ENCODE data around the gene NUP37.

The NUP37 gene

GRCh38 chr12:102116392-102116791 is 3.5 kb downstream of the NUP37 start:
- Histone ChIP-seq H3K27me3 (ENCODE audit: insufficient read depth, low read length, poor library complexity, severe bottlenecking) (no peaks in the 10 kb centered on the region), H3K4me3 (ENCODE audit: low read length, poor library complexity, severe bottlenecking) (no peak overlapping the region), H2AFZ (ENCODE audit: low read length) (no peak overlapping the region), H3K9me3 (ENCODE audit: insufficient read depth, low read depth, low read length) (no peaks in the 10 kb centered on the region), H3K9ac (ENCODE audit: low read depth, low read length, poor library complexity, severe bottlenecking) (no peak overlapping the region), H3K36me3 (ENCODE audit: insufficient read depth, low read length) (no peaks in the 10 kb centered on the region), H4K20me1 (ENCODE audit: insufficient read depth, low read length, poor library complexity, severe bottlenecking) (peaks cover 6% of the 10 kb centered on the region), H3K4me2 (ENCODE audit: low read depth, low read length, poor library complexity, severe bottlenecking) (no peak overlapping the region), H3F3A (ENCODE audit: low read depth) (0 out of 2 replicates have a peak, but pooled peaks cover 3% of the 10 kb centered on the region), H3K9me2 (replicated peaks; ENCODE audit: low read depth, low read length) (no peaks in the 10 kb centered on the region), H3K79me2 (ENCODE audit: insufficient read depth, low read length) (peaks cover 29% of the 10 kb centered on the region), H3K4me1 (ENCODE audit: insufficient read depth, low read length, poor library complexity, severe bottlenecking) (peaks cover 25% of the 10 kb centered on the region)
- TF ChIP-seq CTCF (conservative IDR thresholded peaks at IDR 0.05; ENCODE audit: low read length), result no peak
- no peak for TF ChIP-seq EZH2phosphoT487 (IDR thresholded peaks at IDR 0.05; ENCODE audit: borderline replicate concordance)

- Histone ChIP-seq H3K4me2 (ENCODE audit: low read depth, low read length, poor library complexity, severe bottlenecking) (no peak overlapping the region), H3K36me3 (ENCODE audit: insufficient read depth, low read length) (peaks cover 8% of the 10 kb centered on the region; the same call in 1 of the 2 replicates), H3K9me2 (replicated peaks; ENCODE audit: low read depth, low read length) (no peaks in the 10 kb centered on the region), H3K4me1 (ENCODE audit: insufficient read depth, low read length, poor library complexity, severe bottlenecking) (peaks cover 13% of the 10 kb centered on the region), H3F3A (ENCODE audit: low read depth) (no peaks in the 10 kb centered on the region), H3K27me3 (ENCODE audit: insufficient read depth, low read length, poor library complexity, severe bottlenecking) (no peaks in the 10 kb centered on the region), H3K4me3 (ENCODE audit: low read length, poor library complexity, severe bottlenecking) (no peak overlapping the region), H3K79me2 (ENCODE audit: insufficient read depth, low read length) (peaks cover 10% of the 10 kb centered on the region), H4K20me1 (ENCODE audit: insufficient read depth, low read length, poor library complexity, severe bottlenecking) (no peaks in the 10 kb centered on the region), H3K9me3 (ENCODE audit: insufficient read depth, low read depth, low read length) (no peaks in the 10 kb centered on the region), H3K9ac (ENCODE audit: low read depth, low read length, poor library complexity, severe bottlenecking) (no peak overlapping the region), H2AFZ (ENCODE audit: low read length) (no peak overlapping the region)
- TF ChIP-seq CTCF (conservative IDR thresholded peaks at IDR 0.05; ENCODE audit: low read length), result no peak
- no peak for TF ChIP-seq EZH2phosphoT487 (IDR thresholded peaks at IDR 0.05; ENCODE audit: borderline replicate concordance)
These were observed 5.7 kb downstream of the NUP37 start for GRCh38 chr12:102114212-102114611.

- Histone ChIP-seq H3K4me3 (ENCODE audit: low read length, poor library complexity, severe bottlenecking) (no peak overlapping the region), H3K4me2 (ENCODE audit: low read depth, low read length, poor library complexity, severe bottlenecking) (no peak overlapping the region), H3K4me1 (ENCODE audit: insufficient read depth, low read length, poor library complexity, severe bottlenecking) (peaks cover 3% of the 10 kb centered on the region), H2AFZ (ENCODE audit: low read length) (no peak overlapping the region), H3K9me2 (replicated peaks; ENCODE audit: low read depth, low read length) (no peaks in the 10 kb centered on the region), H3K9ac (ENCODE audit: low read depth, low read length, poor library complexity, severe bottlenecking) (no peak overlapping the region), H3K27me3 (ENCODE audit: insufficient read depth, low read length, poor library complexity, severe bottlenecking) (no peaks in the 10 kb centered on the region), H3F3A (ENCODE audit: low read depth) (no peaks in the 10 kb centered on the region), H3K79me2 (ENCODE audit: insufficient read depth, low read length) (no peaks in the 10 kb centered on the region), H3K9me3 (ENCODE audit: insufficient read depth, low read depth, low read length) (peaks cover 6% of the 10 kb centered on the region; the same call in 1 of the 2 replicates), H3K36me3 (ENCODE audit: insufficient read depth, low read length) (peaks cover 29% of the 10 kb centered on the region; the same call in 1 of the 2 replicates), H4K20me1 (ENCODE audit: insufficient read depth, low read length, poor library complexity, severe bottlenecking) (no peaks in the 10 kb centered on the region)
- no peak for TF ChIP-seq EZH2phosphoT487 (IDR thresholded peaks at IDR 0.05; ENCODE audit: borderline replicate concordance)
- no peak for TF ChIP-seq CTCF (conservative IDR thresholded peaks at IDR 0.05; ENCODE audit: low read length)
These were observed 9.1 kb downstream of the NUP37 start for GRCh38 chr12:102110782-102111181.
